Bronchial epithelial cell (primary cell): Measurements from ENCODE around the gene SLC16A11. TPM values are rescaled to one million over a fixed set of nuclear protein-coding genes. Genes with fewer than 3 reads are reported as not detected.
"Not testable (repeated sequence)": the region's sequence is repeated elsewhere in the genome, so short reads cannot be mapped to it uniquely, and the experiment has no call there.

Source experiments
- DNase-seq: peaks from one replicate; pipeline ENCODE4 v3.0.0-alpha.2; 2010; ENCODE audit warnings: low read depth
- FAIRE-seq: peaks from 2 replicates; lab custom pipeline; 2011; peaks lifted over from hg19 to GRCh38; lab: Jason Lieb, UNC
- H3K27me3 ChIP-seq: 2 replicates; pipeline ENCODE4 v1.5.1; 2011; ENCODE audit warnings: low read length; ENCODE audit not compliant: control insufficient read depth, insufficient read depth
- H3K36me3 ChIP-seq: 2 replicates; pipeline ENCODE4 v1.5.1; 2011; ENCODE audit warnings: low read length; ENCODE audit not compliant: control insufficient read depth, insufficient read depth
- H3K4me3 ChIP-seq: 2 replicates; pipeline ENCODE4 v1.5.1; 2011; ENCODE audit warnings: mild to moderate bottlenecking, low read depth, low read length, control low read depth
- total RNA-seq: library from RNA; depleted of rRNA; stranded (reverse); fragments of >200 nt; gene quantifications from 2 replicates; pipeline ENCODE4 v1.2.1, GENCODE V29; 2014
- TF ChIP-seq, protein P1 (sequence below): IDR thresholded peaks from 2 replicates; pipeline ENCODE4 v1.5.1; 2011; ENCODE audit warnings: mild to moderate bottlenecking, moderate library complexity, low read length, control low read depth, inconsistent platforms; ENCODE audit not compliant: insufficient read depth, severe bottlenecking

Gene SLC16A11, protein sequence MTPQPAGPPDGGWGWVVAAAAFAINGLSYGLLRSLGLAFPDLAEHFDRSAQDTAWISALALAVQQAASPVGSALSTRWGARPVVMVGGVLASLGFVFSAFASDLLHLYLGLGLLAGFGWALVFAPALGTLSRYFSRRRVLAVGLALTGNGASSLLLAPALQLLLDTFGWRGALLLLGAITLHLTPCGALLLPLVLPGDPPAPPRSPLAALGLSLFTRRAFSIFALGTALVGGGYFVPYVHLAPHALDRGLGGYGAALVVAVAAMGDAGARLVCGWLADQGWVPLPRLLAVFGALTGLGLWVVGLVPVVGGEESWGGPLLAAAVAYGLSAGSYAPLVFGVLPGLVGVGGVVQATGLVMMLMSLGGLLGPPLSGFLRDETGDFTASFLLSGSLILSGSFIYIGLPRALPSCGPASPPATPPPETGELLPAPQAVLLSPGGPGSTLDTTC
- 0.38 TPM in 1 of 2 replicates, not detected in the other for total RNA-seq

DNA sequence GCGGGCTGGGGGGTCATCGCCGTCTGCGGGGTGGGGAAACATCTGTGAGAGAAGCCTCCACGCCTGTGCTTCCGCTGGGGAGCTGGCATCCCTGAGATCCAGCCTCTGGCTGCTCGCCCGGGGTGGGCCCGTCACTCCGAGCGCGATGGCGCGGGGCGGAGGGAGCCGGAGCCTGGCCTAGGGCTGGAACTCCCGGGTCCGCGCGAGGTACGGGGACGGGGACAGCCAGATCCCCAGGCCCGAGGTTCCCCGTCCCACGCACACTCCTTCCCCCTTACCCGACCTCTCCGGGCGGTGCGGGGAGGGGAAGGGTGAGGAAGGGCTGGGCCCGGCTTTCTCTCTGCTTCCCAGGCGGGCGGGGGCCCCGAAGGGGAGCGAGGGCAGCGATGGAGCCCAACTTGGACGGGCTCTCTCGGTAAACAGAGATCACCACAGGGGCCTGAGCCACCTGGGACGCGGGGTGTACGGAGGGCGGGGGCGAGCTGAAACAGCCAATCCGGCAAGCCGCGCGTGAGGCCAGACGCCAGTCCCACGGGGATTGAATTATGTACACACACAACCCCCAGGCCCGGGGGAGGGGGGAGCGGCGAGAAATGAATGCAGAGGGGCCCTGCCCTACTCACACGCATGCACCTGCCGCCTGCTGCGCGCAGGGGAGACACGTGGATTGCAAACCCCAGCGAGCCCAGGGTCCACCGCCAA is at the start of gene SLC16A11:
TSS of gene SLC16A11 (minus strand) at position 596 of the 702 bp plus-strand sequence. CDS start at position 17, 579 bp downstream.
- no peak for FAIRE-seq
- Histone ChIP-seq H3K4me3 (peak within 1 kb of the TSS; percentile 31), H3K36me3 (no peaks in the 10 kb centered on the region), H3K27me3 (peaks cover 2% of the 10 kb centered on the region)
- TF ChIP-seq, protein P1, sequence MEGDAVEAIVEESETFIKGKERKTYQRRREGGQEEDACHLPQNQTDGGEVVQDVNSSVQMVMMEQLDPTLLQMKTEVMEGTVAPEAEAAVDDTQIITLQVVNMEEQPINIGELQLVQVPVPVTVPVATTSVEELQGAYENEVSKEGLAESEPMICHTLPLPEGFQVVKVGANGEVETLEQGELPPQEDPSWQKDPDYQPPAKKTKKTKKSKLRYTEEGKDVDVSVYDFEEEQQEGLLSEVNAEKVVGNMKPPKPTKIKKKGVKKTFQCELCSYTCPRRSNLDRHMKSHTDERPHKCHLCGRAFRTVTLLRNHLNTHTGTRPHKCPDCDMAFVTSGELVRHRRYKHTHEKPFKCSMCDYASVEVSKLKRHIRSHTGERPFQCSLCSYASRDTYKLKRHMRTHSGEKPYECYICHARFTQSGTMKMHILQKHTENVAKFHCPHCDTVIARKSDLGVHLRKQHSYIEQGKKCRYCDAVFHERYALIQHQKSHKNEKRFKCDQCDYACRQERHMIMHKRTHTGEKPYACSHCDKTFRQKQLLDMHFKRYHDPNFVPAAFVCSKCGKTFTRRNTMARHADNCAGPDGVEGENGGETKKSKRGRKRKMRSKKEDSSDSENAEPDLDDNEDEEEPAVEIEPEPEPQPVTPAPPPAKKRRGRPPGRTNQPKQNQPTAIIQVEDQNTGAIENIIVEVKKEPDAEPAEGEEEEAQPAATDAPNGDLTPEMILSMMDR, result no peak
- no peak for DNase-seq

DNA sequence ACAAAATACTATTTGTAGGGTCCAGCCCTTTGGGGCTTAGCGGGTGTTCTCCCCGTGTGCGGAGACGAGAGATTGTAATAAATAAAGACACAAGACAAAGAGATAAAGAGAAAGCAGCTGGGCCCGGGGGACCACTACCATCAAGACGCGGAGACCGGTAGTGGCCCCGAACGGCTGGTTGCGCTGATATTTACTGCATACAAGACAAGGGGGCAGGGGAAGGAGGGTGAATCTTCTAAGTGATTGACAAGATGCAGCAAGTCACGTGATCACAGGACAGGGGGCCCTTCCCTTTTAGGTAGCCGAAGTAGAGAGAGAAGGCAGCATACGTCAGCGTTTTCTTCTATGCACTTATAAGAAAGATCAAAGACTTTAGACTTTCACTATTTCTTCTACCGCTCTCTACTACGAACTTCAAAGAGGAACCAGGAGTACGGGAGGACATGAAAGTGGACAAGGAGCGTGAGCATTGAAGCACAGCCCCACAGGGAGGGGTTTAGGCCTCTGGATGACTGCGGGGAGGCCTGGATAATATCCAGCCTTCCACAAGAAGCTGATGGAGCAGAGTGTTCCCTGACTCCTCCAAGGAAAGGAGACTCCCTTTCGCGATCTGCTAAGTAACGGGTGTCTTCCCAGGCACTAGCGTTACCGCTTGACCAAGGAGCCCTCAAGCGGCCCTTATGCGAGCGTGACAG is 47.6 kb upstream of the SLC16A11 start:
- DNase-seq, FAIRE-seq, H3K4me3 ChIP-seq, H3K36me3 ChIP-seq, H3K27me3 ChIP-seq: not testable (repeated sequence)

DNA sequence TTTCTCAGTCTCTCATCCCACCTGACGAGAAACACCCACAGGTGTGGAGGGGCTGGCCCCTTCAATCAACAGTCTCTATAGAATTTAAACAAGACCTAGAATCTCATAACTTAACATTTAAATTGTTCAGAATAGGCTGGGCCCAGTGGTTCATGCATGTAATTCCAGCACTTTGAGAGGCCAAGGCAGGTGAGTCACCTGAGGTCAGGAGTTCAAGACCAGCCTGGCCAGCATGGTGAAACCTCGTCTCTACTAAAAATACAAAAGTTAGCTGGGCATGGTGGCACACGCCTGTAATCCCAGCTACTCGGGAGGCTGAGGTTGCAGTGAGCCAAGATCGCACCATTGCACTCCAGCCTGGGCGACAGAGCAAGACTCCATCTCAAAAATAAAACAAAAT is 45.7 kb upstream of the SLC16A11 start:
- not testable (repeated sequence) for H3K4me3 ChIP-seq, H3K27me3 ChIP-seq, H3K36me3 ChIP-seq, DNase-seq, FAIRE-seq

DNA sequence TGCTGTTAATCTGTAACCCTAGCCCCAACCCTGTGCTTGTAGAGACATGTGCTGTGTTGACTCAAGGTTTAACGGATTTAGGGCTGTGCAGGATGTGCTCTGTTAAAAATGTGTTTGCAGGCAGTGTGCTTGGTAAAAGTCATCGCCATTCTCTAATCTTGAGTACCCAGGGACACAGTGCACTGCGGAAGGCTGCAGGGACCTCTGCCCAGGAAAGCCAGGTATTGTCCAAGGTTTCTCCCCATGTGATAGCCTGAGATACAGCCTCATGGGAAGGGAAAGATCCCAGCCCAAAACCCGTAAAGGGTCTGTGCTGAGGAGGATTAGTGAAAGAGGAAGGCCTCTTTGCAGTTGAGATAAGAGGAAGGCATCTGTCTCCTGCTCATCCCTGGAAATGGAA is 44.5 kb upstream of the SLC16A11 start:
- FAIRE-seq, H3K27me3 ChIP-seq, H3K4me3 ChIP-seq, H3K36me3 ChIP-seq: not testable (repeated sequence)
- peak; percentile 79 for DNase-seq

DNA sequence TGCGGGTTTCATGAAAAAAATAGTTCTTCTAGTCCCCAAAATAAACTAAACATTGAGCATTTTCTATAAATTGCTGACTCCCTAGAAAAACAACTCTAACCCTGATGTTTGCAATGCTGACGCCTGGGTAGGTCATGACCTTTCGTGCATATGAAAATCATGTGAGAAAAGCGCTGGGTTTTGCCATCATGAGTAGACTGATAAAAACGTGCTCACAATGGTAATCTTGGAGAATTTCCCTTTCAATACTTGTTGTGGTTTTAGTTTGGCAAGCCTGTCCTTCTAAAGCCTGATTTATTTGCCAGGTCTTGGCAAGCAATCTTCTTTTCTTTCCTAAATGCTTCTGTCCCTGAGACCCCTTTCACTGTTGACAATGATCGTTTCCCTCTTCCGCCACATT is 40.2 kb upstream of the SLC16A11 start:
- TF ChIP-seq, protein P1, result no peak
- DNase-seq (no peak), FAIRE-seq (no peak)
- H3K27me3 ChIP-seq, result no peaks in the 10 kb centered on the region
- no peak overlapping the region for H3K4me3 ChIP-seq
- no peaks in the 10 kb centered on the region for H3K36me3 ChIP-seq

DNA sequence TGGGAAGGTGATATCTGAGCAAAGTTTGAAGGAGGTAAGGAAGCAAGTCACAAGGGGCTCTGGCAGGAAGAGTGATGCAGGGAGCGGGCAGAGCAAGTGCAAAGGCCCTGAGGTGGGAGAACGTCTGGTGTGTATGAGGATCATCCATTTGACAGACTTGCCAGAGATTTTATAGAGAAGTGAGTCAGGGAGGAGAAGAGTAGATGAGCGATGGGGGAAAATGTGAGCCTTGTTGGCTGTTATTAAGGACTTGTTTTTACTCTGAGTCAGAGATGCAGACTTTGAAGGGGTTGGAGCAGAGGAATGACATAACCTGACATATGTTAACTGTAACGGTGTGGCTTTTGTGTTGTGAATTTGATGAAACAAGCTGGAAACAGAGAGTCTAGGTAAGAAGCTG is 39.7 kb upstream of the SLC16A11 start:
- FAIRE-seq (no peak), DNase-seq (peak; percentile 29)
- no peaks in the 10 kb centered on the region for H3K27me3 ChIP-seq
- TF ChIP-seq, protein P1, result no peak
- H3K36me3 ChIP-seq, result no peaks in the 10 kb centered on the region
- H3K4me3 ChIP-seq, result no peak overlapping the region
